NCI-H2029 treated with DMSO at 0.1 percent for 48 hours (cell line): ENCODE measurements around the gene EWSR1.

Experiments
- DNase-seq: peaks from one replicate; lab custom pipeline; 2025; lab: John Stamatoyannopoulos, UW

Gene EWSR1

DNA sequence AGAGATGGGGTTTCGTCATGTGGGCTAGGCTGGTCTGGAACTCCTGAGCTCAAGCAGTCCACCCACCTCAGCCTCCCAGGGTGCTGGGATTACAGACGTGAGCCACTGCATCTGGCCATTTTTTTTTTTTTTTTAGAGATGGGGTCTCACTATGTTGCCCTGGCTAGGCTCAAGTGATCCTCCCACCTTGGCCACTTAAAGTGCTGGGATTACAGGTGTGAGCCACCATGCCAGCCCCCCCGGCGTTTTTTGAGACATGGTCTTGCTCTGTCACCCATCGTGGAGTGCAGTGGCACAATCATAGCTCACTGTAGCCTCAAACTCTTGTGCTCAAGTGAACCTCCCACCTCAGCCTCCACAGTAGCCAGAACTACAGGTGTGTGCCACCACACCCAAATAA lies 16.8 kb upstream of the EWSR1 start:
- DNase-seq, result no peak

DNA sequence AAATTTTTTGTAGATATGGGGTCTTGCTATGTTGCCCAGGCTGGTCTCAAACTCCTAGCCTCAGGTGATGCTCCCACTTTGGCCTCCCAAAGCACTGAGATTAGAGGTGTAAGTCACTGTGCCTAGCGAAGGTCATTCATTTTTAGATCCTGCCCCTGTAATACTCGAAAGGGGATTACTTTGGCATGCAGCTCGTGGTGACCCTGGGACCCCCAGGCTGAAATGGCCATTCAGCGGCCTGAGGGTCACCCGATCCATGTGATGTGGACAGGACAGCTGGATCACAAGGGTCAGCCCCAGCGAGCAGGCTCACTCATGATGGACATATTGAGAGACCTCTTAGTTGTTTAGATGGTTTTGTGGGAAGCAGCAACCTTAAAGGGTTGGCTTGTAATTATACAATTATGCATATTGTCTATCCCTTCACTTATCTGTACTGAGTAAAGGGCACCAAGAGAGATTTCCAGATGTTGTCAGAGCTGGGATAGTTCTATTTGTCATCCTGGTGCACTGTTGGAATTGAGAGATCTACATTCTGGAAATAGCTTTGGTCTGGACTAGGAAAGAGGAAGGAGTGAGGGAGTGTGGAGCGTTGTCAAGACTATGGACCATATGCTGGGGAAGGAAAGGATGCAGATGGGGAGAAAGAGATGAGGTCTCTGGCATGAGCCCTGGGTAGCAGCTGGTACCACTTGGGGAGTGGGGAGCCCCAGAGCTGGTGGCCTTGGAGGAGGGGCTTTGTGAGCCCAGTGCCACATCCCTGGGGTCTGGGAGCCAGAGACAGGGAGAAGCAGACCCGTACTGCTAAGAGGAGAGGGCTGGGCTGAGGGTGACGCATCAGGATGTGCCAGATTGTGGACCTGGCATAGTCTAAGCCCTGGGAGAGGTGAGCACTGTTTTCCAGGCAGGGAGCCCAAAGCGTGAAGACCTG lies 15.8 kb upstream of the EWSR1 start:
- DNase-seq, result no peak

DNA sequence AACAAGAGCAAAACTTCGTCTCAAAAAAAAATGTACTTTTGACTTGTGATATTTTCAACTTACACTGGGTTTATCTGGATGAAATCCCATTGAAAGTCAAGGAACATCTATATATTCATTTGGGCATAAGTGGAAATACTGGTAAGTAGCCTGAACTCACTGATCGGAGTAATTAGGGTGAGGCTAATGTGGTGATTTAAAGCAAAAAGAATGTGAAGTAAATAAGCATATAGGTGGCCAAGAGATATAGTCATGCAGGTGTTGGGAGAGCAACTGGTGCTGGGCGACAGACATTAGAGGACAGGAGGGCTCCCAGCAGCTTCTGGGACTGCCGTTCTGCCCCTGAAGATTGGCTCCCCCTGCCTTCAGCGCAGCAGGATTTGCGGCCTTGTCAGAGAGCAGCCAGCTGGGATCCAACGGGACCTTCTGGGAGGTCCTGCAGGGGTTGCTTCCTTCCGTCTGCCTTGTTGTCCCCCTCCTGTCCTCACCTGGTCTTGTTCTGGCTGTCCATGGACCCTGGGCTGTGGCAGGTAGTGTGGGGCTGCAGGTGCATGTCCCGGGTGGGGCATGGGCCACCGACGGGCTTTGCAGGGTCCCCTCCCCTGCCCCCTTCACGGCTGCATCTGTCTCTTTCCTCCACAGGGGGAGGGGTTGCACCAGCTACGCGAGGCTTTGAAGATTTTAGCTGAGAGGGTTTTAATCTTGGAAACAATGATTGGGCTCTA lies 14.3 kb upstream of the EWSR1 start:
- no peak for DNase-seq

DNA sequence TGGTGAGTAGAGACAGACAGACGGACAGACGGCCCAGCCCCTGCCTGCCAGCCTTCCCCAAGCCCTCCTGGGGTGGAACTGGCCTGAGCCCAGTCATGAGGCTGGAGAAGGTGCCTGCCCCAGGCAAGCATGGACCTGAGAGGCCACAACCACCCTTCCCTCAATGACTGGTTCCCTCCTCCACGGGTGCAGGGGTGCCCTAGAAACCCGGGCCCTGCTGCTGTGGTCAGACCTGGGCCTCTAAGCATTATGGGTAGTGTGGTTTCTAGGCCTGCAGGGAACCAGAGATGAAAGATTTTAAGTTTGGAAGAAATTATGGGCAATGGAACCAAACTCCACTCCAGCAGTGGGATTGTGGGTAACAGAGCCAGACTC lies 13.8 kb upstream of the EWSR1 start:
- DNase-seq, result no peak

DNA sequence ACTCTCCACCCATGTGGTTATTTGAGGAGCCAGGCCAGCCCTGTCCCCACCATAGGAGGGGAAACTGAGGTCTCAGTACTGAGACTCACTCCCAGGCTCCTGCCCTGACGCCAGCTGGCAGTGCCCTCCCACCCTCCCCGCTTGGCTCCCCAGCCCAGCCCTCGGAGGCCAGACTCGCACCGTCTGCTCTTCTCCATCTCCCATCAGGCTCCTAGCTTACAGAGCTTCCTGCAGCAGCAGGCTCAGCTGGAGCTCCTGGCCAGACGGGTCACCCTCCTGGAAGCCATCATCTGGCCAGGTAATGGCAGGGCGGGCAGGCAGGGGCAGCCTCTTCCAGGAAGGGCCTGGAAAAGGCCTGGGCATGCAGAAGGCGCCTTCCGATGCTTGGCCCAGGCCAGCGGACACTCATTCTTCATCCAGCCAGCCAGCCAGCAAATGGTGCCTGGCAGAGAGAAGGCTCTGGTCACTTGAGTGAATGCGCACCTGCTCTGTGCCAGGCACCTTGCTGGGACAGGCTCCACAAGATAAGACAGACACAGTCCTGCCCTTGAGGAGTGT lies 12.9 kb upstream of the EWSR1 start:
- DNase-seq, result no peak

DNA sequence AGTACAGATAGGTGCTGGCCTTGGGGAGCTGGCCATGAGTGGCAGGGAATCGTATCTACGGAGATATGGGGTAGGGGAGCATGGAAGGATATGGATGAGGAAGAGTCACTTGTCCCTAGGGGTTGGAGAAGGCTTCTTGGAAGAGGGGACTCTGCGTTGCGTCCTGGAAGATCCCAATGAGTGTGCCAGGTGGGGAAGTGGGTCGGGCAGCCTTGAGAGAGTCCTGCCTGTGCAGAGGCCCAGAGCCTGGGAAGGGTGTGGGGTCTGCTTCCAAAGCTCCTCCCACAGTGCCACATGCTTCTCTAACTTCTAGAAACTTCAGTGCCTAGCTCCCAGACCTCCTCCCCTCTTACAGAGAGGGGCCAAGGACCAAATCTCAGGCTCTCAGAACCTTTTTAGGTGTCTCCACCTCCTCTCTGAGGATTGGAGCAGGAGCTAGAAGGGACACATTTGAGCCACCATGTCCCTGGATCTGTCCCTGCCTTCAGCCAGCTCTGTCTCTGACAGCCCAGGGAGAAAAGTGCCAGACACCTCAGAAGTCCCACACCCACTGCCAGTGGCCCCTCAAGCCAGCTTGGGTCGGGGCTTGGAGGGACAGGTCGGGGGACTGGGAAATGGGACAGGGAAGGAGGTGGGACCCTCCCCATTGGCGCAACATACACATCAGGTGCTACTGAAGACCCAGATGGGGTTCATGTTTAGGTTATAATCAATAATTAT lies 11.3 kb upstream of the EWSR1 start:
- no peak for DNase-seq

DNA sequence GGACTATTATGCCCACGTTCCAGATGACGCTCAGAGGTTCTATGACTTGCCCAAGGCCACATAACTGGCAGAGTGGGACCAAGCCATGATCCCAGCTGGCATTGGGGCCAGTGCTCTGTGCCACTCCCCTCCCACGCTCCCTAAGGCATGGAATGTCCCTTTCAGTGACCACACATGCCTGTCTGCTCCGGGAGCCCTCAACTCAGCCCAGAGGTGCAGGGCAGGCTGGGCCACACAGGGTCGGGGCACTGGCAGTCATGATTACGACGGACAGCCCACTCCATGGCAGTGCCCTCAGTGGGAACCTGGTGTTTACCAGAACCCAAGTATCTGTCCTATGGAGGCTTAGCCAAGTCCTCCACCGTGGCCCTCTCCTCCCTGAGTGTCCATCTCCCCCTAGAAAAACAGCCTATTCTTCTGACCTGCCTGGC lies 10.3 kb upstream of the EWSR1 start:
- DNase-seq, result no peak

DNA sequence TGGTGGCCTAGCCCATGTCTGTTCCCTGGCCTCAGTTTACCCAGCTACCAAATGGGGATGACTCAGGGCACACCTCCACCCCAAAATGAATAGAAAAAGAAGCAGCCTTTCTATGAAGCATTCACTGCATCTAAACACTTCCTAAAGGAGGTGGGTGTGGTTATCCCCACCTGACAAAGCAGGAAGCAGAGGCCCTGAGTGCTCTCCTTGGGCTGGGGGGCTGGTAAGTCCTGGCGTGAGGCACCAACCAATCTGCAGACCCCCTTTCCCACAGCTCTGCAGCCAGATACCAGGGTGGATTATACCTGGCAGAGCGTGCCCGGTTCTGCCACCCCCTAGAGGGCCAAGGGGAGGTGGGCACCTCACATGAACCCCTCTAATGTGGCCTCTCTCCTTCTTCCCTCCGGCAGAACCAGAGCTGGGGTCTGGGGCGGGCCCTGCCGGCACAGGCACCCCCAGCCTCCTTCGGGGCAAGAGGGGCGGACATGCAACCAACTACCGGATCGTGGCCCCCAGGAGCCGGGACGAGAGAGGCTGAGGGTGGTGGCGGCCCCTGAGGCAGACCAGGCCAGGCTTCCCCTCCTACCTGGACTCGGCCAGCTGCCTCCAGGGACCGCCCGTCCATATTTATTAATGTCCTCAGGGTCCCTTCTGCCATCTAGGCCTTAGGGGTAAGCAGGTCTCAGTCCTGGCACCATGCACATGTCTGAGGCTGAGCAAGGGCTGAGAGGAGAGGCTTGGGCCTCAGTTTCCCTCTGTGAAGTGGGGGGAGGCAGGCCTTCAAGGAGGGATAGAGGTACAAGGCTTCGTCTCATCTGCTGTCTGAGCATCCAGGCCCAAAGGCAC lies 9.4 kb upstream of the EWSR1 start:
- no peak for DNase-seq

DNA sequence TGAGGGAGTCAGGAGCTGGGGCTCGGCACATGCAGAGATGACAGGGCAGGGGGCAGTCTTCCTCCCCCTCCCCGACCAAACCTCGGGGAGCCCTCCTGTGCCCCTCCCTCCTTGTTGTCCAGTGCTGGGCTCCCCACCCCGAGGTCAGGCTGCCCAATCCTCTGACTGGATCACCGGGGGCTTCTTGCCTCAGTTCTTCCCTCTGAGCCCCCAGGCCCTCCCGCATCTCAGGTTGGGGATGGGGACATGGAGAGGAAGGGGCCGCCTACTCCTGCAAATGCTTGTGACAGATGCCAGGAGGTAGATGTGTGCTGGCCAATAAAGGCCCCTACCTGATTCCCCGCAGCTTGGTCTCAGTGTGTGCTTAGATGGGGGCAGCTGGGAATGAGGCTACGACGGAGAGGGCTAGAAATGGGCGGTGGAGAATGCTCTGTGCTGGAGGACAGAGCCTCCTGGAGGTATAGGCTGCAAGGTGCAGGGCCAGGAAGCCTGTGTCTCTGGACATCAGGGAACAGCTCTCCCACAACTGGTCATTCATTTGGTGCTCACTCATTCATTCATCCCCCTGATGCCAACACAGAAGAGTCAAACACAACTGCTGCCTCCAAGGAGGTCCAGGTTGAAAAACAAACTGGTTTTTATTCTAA lies 8.7 kb upstream of the EWSR1 start:
- no peak for DNase-seq

DNA sequence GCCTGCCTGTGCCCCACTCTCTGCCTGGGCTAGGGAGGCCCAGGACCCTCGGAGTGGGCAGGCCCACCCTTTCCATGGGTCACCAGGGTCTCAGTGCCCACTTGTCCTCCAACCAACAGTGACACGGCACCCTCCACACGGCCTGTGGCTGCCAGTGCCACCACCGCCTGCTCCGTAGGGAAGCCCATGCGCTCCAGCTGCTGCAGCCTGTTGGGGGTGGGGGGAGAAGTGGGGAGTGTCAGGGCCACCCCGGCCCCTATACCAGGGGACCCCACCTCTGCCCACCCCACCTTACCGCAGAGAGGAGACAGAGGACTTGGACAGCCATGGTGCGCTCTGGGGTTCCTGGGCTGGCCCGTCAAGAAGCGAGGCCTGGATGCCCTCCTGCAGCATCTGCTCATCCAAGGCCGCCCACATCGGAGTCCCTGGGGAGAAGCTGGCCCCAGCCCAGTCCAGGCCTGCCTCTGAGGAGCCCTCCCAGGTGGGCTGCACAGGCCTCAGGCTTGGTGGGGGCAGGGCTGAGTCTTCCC lies 8.0 kb upstream of the EWSR1 start:
- no peak for DNase-seq

DNA sequence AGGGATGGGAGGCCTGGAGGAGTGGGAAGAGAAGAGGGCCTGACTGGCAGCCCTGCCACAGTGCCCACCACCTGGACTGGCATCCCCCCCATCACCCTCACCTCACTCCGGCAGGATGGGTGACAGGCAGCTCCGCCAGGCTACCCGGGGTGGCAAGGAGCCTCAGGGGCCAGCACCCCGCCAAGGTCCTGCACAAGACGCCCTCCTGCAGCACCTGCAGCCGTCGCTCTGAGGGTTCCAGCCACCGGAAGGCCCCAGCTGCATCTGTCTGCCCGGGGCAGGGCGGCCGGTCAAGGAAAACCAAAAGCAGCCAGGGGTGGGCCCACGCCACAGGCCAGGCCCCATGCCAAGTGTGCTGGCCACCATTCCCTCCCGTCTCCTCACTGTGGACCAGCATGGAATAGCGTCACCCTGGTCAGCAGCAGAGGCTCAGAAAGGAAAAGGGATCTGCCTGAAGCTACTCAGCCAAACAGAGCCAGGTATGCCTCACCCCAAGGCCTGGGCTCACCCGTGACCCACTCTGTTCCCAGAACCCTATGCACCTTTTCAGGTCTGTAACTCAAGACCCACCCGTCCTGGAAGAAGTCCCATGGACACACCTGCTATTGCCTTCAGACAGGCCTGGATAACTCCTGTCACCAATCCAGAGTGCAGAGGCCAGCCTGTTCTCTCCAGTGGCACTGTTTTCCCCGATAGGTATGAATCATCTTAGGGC lies 7.3 kb upstream of the EWSR1 start:
- DNase-seq, result no peak

DNA sequence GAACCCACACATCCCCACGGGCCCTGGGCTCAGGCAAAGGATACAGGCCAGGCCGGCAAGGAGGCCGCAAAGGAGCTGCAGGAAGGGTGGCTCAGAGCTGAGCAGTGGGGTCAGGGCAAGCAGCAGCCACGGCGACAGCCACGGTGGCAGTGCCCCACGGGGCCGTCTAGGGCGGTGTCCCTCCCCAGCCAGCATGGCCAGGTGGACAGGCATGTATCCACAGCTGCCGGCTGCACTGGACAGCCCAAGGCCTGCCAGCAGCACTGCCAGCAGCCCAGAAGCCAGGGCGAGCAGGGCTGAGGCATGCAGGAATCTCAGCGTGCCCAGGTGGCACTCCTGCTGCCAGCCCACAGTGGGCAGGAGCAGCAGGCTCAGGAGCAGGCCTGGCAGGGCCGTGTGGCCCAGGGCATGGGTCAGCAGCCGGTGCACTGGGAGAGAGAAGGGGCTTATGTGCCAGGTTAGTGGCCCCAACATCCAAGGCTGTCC lies 4.2 kb upstream of the EWSR1 start:
- DNase-seq, result no peak

DNA sequence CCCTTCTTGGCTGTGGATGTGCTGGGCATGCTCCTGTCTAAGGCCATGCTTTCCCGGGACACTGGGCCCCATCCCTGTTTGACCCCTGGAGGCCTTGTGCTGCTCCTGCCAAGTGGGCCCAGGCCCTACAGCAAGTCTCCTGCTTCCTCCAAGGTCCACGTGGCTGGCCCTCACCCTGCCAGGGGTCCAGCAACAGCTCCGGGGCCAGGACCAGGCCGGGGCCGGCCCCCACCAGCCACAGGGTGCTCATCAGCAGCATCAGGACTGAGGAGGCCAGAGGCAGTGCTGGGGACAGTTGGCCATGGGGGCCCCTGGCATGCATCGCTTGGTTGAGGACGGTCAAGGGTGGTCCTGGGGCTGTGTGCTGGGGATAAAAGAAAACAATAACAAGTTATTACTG lies 2.8 kb upstream of the EWSR1 start:
- DNase-seq, result no peak

DNA sequence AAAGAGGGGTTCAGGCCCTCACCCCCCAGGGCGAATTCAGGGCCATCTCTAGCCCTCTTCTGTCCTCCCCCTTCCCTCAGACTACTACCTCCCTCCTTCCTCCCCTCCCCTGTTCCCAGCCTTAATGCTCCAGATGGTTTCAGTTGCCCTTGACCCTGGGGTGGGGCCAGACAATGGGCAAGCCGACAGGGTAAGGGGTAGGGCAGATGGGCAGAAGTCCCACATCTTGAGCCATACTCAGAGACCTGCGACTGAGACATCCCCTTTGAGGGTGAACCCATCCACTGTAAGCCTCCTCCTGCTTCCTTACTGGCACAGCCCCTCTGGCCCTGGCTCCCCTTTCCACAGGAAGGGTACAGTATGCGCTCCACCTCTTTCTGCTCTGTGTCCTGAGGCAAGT lies 2.1 kb upstream of the EWSR1 start:
- DNase-seq, result no peak

DNA sequence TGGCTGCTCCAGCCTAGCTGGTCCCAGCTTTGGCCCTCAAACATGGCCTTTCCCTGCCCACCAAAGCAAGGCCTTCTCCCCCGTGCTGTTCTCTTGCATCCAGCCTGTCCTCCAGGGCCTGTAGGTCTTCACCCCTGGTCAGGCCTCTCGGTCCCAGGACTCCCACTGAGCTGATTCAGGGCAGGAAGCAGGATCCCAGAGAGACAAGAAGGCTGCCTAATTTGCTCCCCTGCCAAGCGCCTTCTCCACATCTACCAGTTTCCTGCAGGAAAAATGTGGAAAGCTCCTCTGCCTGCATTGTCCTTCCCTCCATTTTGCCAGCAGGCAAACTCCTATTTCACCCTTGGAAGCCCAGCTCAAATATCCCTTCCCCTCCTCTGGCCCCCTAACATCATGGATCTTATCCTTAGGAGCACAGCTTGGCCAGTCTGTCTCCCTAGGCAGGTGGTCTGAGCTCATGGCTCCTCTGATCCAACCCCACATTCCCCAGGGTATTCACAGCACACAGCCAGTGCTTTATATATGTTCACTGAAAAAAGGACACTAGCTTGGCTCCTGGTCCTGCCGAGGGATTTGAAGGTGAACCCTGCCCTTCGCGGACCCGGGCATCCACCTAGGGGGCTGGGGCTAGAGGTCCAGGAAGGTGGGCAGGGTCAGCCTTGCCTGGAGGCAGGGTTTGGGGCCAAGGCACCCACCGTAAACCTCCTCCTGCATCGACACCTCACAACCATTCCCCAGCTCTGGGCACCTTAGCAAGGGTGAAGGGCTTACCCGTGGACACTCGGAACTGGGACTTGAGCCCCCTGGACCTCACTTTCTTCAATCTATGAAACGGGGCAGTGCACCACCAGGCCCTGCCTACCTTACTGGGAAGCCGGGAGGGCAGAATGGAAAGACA lies 1.3 kb upstream of the EWSR1 start:
- DNase-seq, result no peak

DNA sequence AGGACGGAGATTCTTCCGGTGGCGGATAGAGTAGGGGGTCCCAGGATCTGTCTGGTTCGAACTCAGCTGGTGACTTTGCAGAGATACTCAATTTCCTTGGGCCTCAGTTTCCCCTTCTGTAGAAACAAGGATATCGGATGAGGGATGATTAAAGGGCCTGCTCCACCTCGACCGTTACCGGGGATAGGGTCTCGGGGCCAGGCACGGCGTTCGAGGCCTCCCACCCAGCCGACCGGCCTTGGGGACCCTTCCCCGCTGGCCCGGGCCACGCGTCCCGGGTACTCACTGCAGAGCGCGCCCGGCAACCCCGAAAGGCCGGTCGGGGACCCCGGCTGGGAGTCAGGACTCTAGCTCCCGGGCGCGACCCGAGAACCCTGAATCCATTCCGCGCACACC lies 608 bp upstream of the EWSR1 start:
- DNase-seq, result no peak

DNA sequence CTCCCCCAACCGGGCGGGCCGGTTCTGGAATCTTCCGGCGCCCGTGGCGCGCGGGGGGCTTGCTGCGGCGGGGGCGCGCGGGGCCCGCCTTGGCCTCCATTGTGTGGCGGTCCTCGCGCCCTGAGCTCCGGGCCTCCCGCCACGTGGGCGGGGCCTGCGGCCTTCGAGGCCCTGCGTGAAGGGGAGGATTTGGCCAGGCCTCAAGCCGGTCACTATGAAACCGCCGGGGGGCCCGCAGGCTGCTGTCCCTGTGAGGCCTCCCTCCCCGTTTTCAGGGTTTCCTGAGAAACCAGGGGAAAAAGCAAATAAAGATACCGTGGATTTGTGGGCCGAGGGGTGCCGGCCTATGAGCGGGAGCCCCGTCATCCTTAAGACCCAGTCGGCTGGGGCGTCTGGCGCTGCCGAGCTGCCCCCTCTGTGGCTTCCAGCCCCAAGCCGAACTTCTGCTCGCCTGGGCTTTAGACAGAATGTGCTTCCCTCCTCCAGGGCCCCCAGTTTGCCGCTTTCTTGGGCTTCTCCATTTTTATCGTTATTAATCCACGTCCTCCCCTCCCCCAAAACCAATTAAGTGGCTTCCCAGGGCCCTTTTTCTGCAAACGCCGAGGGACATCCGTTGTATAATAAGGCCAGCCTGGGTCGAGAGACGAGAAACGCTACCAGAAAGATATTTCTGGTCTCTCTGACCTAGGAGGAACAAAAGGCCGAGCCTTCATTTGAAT lies 602 bp downstream of the EWSR1 start:
- DNase-seq, result no peak

DNA sequence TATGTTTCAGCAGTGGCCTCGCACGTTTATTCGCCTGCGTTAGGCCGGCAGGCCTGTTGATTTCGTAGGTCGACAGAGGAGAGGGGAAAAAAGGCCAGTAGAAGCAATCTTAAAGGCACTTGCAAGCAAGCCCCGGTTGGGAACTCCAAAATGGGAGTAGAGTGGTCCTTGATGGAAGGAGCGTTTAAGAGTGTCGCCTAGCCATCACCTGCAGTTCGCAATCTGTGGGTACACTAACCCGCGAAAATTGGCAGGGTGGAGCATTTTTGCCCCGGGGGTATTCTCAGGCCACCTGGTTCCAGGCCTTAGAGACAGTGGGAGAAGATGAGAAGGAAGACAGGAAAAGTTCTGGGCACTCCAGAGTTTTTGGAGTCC lies 1.1 kb downstream of the EWSR1 start:
- DNase-seq, result no peak
